ENCODE data around the gene ZNF630.

ZNF630 gene
- long read RNA-seq, result 0 reads

- no peak for TF ChIP-seq SPI1 (IDR thresholded peaks at IDR 0.05; ENCODE audit: borderline replicate concordance, low read depth)
- TF ChIP-seq POLR2AphosphoS5 (IDR thresholded peaks at IDR 0.05; ENCODE audit: low read depth), result no peak
- TF ChIP-seq GABPA (IDR thresholded peaks at IDR 0.05; ENCODE audit: low read depth), result no peak
- TF ChIP-seq, protein P1, sequence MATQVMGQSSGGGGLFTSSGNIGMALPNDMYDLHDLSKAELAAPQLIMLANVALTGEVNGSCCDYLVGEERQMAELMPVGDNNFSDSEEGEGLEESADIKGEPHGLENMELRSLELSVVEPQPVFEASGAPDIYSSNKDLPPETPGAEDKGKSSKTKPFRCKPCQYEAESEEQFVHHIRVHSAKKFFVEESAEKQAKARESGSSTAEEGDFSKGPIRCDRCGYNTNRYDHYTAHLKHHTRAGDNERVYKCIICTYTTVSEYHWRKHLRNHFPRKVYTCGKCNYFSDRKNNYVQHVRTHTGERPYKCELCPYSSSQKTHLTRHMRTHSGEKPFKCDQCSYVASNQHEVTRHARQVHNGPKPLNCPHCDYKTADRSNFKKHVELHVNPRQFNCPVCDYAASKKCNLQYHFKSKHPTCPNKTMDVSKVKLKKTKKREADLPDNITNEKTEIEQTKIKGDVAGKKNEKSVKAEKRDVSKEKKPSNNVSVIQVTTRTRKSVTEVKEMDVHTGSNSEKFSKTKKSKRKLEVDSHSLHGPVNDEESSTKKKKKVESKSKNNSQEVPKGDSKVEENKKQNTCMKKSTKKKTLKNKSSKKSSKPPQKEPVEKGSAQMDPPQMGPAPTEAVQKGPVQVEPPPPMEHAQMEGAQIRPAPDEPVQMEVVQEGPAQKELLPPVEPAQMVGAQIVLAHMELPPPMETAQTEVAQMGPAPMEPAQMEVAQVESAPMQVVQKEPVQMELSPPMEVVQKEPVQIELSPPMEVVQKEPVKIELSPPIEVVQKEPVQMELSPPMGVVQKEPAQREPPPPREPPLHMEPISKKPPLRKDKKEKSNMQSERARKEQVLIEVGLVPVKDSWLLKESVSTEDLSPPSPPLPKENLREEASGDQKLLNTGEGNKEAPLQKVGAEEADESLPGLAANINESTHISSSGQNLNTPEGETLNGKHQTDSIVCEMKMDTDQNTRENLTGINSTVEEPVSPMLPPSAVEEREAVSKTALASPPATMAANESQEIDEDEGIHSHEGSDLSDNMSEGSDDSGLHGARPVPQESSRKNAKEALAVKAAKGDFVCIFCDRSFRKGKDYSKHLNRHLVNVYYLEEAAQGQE (IDR thresholded peaks at IDR 0.05; ENCODE audit: insufficient replicate concordance, low read depth), result no peak
- TF ChIP-seq, protein P2, sequence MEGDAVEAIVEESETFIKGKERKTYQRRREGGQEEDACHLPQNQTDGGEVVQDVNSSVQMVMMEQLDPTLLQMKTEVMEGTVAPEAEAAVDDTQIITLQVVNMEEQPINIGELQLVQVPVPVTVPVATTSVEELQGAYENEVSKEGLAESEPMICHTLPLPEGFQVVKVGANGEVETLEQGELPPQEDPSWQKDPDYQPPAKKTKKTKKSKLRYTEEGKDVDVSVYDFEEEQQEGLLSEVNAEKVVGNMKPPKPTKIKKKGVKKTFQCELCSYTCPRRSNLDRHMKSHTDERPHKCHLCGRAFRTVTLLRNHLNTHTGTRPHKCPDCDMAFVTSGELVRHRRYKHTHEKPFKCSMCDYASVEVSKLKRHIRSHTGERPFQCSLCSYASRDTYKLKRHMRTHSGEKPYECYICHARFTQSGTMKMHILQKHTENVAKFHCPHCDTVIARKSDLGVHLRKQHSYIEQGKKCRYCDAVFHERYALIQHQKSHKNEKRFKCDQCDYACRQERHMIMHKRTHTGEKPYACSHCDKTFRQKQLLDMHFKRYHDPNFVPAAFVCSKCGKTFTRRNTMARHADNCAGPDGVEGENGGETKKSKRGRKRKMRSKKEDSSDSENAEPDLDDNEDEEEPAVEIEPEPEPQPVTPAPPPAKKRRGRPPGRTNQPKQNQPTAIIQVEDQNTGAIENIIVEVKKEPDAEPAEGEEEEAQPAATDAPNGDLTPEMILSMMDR (IDR thresholded peaks at IDR 0.05; ENCODE audit: insufficient read depth, low read length), result no peak
- H3K27me3 ChIP-seq (ENCODE audit: insufficient read depth, poor library complexity, severe bottlenecking), result no peaks in the 10 kb centered on the region
- no peak within 1 kb of the TSS for H3K27ac ChIP-seq (replicated peaks)
- H3K4me3 ChIP-seq (replicated peaks; ENCODE audit: insufficient read depth, low read length), result peak within 1 kb of the TSS; percentile 43
- no peak for DNase-seq (ENCODE audit: low read depth in 1 of 2, low spot score in 1 of 2)
Observed at GRCh38 chrX:48071064-48071985, at the start of gene ZNF630. Gene ZNF630 (minus strand): TSS chrX:48071640. CDS start chrX:48066886, 4,754 bp downstream.

GRCh38 chrX:48107717-48108116 lies 36.3 kb upstream of the ZNF630 start:
- Histone ChIP-seq H3K4me3 (replicated peaks; ENCODE audit: insufficient read depth, low read length) (no peak overlapping the region), H3K27me3 (ENCODE audit: insufficient read depth, poor library complexity, severe bottlenecking) (no peaks in the 10 kb centered on the region), H3K27ac (replicated peaks) (no peak overlapping the region)
- TF ChIP-seq SPI1 (IDR thresholded peaks at IDR 0.05; ENCODE audit: borderline replicate concordance, low read depth) (no peak), POLR2AphosphoS5 (IDR thresholded peaks at IDR 0.05; ENCODE audit: low read depth) (no peak), GABPA (IDR thresholded peaks at IDR 0.05; ENCODE audit: low read depth) (no peak)
- TF ChIP-seq, protein P1 (IDR thresholded peaks at IDR 0.05; ENCODE audit: insufficient replicate concordance, low read depth), result no peak
- TF ChIP-seq, protein P2 (IDR thresholded peaks at IDR 0.05; ENCODE audit: insufficient read depth, low read length), result no peak
- no peak for DNase-seq (ENCODE audit: low read depth in 1 of 2, low spot score in 1 of 2)

DNA sequence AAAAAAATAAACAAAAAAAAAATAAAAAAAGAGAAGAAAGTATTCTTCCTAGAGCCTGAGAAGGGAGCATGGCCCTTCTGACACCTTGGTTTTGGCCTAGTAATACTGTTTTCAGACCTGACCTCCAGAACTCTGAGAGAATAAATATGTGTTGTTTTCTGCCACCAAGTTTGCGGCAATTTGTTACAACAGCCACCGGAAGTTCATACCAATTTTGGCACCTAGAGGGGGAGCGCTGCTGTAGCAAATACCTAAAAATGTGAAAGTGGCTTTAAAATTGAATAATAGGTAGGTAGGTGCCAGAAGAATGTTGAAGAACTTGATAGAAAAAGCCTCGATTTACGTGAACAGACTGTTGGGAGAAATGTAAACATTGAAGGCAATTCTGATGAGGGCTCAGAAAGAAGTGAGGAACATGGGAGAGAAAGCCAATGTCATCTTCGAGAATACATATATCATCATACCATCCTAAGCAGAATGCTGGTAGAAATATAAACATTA lies 31.5 kb upstream of the ZNF630 start:
- no peak for DNase-seq (ENCODE audit: low read depth in 1 of 2, low spot score in 1 of 2)
- H3K27me3 ChIP-seq (ENCODE audit: insufficient read depth, poor library complexity, severe bottlenecking), result no peaks in the 10 kb centered on the region
- H3K27ac ChIP-seq (replicated peaks), result no peak overlapping the region
- TF ChIP-seq POLR2AphosphoS5 (IDR thresholded peaks at IDR 0.05; ENCODE audit: low read depth), result no peak
- TF ChIP-seq, protein P2 (IDR thresholded peaks at IDR 0.05; ENCODE audit: insufficient read depth, low read length), result no peak
- TF ChIP-seq GABPA (IDR thresholded peaks at IDR 0.05; ENCODE audit: low read depth), result no peak
- TF ChIP-seq SPI1 (IDR thresholded peaks at IDR 0.05; ENCODE audit: borderline replicate concordance, low read depth), result no peak
- TF ChIP-seq, protein P1 (IDR thresholded peaks at IDR 0.05; ENCODE audit: insufficient replicate concordance, low read depth), result no peak
- no peak overlapping the region for H3K4me3 ChIP-seq (replicated peaks; ENCODE audit: insufficient read depth, low read length)

Measured in HL-60 (cell line).